Prostate gland (tissue), 2 donors: Measurements from ENCODE around the gene USP24. TPM values are rescaled to one million over a fixed set of nuclear protein-coding genes. Genes with fewer than 3 reads are reported as not detected.

ENCODE experiments used
- DNase-seq: peaks from one replicate; pipeline ENCODE4 v3.0.0-alpha.2; 2019; ENCODE audit warnings: low spot score
- H3K27ac ChIP-seq, 2 donors: fragments of 200-600 bp; sonication (generic); 2 replicates each; pipeline ENCODE4 v1.5.1; 2017 to 2019
- H3K27me3 ChIP-seq: fragments of 200-600 bp; sonication (generic); replicated peaks from 2 replicates; pipeline ENCODE4 v1.5.1; 2019; ENCODE audit not compliant: insufficient read depth
- H3K36me3 ChIP-seq, 2 donors: fragments of 200-600 bp; sonication (generic); 1 replicate in 1 of 2; 2 replicates in 1 of 2; pipeline versions ENCODE4 v1.5.1 to v1.8.1; 2017 to 2019
- H3K4me1 ChIP-seq: fragments of 200-600 bp; sonication (generic); replicated peaks from 2 replicates; pipeline ENCODE4 v1.5.1; 2019
- H3K4me3 ChIP-seq, 2 donors: fragments of 200-600 bp; sonication (generic); 2 replicates each; pipeline ENCODE4 v1.5.1; 2017 to 2019
- H3K9me3 ChIP-seq: fragments of 200-600 bp; sonication (generic); 2 replicates; pipeline ENCODE4 v1.5.1; 2017
- POLR2A ChIP-seq: fragments of 450-650 bp; IDR thresholded peaks from one replicate; pipeline ENCODE4 v1.6.1; 2016; ENCODE audit warnings: antibody characterized with exemption, mild to moderate bottlenecking
- POLR2AphosphoS5 ChIP-seq: sonication (generic); formaldehyde crosslinking; IDR thresholded peaks from one replicate; pipeline ENCODE4 v1.6.1; 2017; ENCODE audit warnings: antibody characterized with exemption
- WGBS: methylation state at CpG from one replicate; pipeline ENCODE4 v1.1.5; 2018; 5-methylcytosine and 5-hydroxymethylcytosine counted together
- intact Hi-C: fragments of 100-400 bp; cut with DNase I; formaldehyde crosslinking; loops from one replicate; pipeline ENCODE4 v1.14.2; 2022
- total RNA-seq, 2 donors: library from RNA; depleted of rRNA; stranded (reverse); fragments of >200 nt; gene quantifications; one replicate each; pipeline ENCODE4 v1.1.0, GENCODE V29; 2016
- TF ChIP-seq, protein P1 (sequence below), 4 experiments: fragments of 200-600 bp in 2 of 4; fragments of 450-650 bp in 2 of 4; sonication (generic) in 2 of 4; IDR thresholded peaks; 1 replicate in 3 of 4; 2 replicates in 1 of 4; pipeline ENCODE4 v1.5.1; 2016 to 2019; ENCODE audit warnings: antibody characterized with exemption in 4 of 4, mild to moderate bottlenecking in 2 of 4, moderate library complexity in 2 of 4

USP24 gene
- total RNA-seq, 2 donors from 2014 or later, result 29.7 to 44.6 TPM

DNA sequence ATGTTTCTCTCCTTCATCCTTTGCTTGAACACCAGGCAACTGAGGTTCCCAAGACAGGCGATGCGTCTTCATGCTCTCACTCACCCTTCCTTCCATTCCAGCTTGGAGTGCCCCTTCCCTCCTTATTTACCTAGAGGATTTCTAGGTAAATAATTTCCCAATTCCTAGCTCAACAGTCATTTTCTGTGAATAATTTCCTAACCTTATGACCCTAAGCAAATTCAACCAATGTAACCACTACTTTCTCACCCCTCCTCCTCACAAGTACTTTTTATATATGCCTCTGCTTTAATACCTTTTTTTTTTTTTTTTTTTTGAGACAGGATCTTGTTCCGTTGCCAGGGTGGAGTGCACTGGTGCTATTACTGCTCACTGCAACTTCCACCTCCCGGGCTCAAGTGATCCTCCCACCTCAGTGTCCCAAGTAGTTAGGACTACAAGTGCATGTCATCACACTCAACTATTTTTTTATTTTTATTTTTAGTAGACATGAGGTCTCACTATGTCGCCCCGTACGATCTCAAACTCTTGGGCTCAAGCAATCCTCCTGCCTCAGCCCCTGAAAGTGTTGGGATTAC is 86.7 kb downstream of the USP24 start:
- no peak overlapping the region for H3K27ac ChIP-seq
- DNase-seq, result no peak
- 99% methylated on average over 7 of the region's 7 CpGs for WGBS
- no peaks in the 10 kb centered on the region for H3K4me1 ChIP-seq
- no peaks in the 10 kb centered on the region for H3K27me3 ChIP-seq
- no peak for TF ChIP-seq POLR2AphosphoS5
- no peak for TF ChIP-seq POLR2A
- TF ChIP-seq, protein P1, sequence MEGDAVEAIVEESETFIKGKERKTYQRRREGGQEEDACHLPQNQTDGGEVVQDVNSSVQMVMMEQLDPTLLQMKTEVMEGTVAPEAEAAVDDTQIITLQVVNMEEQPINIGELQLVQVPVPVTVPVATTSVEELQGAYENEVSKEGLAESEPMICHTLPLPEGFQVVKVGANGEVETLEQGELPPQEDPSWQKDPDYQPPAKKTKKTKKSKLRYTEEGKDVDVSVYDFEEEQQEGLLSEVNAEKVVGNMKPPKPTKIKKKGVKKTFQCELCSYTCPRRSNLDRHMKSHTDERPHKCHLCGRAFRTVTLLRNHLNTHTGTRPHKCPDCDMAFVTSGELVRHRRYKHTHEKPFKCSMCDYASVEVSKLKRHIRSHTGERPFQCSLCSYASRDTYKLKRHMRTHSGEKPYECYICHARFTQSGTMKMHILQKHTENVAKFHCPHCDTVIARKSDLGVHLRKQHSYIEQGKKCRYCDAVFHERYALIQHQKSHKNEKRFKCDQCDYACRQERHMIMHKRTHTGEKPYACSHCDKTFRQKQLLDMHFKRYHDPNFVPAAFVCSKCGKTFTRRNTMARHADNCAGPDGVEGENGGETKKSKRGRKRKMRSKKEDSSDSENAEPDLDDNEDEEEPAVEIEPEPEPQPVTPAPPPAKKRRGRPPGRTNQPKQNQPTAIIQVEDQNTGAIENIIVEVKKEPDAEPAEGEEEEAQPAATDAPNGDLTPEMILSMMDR (IDR thresholded peaks at IDR 0.05), result no peak
- H3K9me3 ChIP-seq, result no peaks in the 10 kb centered on the region
- H3K4me3 ChIP-seq, result no peak overlapping the region
- no peaks in the 10 kb centered on the region for H3K36me3 ChIP-seq
- intact Hi-C loops, result no loop called here

DNA sequence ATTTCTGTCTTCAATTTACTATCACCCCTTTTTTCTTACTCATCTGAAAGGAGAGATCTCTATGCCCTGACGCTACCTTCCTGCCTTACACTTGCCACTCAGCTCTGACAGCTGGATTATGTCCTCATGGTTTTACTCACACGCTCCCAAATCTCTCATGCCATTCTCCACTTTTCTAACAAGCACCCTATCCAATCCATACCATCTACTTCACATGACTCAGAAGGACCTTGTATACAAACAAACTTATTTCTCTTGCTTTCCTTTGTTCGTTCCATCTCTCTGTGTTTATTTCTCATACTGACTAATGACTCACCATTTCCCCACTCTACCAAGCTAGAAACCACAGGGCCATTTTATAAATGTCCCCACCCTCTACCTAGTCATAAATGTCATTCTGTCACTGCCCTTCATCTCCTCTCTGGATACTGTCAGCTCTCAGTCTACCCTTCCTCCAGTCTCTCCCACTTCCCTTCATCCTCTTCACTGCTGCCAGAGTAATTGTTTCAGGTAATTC is 87.3 kb downstream of the USP24 start:
- H3K27ac ChIP-seq, result no peak overlapping the region
- DNase-seq, result no peak
- 96% methylated on average over 3 of the region's 3 CpGs for WGBS
- no peaks in the 10 kb centered on the region for H3K9me3 ChIP-seq
- intact Hi-C loops, result no loop called here
- H3K27me3 ChIP-seq, result no peaks in the 10 kb centered on the region
- no peak for TF ChIP-seq POLR2A
- TF ChIP-seq, protein P1 (IDR thresholded peaks at IDR 0.05), result no peak
- no peak for TF ChIP-seq POLR2AphosphoS5
- H3K4me3 ChIP-seq, result no peak overlapping the region
- H3K4me1 ChIP-seq, result no peaks in the 10 kb centered on the region
- no peaks in the 10 kb centered on the region for H3K36me3 ChIP-seq

DNA sequence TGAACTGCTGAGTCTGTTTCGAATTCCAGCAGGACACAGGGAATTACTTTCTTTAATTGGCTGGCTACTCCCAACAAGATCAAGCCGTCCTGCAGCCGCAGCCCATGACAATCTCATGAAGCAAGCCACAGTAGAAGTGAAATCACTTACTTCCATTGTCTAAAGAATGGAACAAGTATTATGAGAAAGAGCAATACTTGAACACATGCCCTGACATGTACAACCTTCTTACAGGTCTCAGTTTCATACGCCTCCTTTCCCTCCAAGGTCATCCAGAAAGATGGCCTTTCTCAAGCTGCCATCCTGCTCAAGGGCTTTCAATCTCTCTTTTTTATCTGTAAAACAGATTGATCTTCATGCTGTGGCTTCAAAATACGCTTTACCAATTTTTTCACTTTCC is 90.7 kb downstream of the USP24 start:
- intact Hi-C loops, result no loop called here
- Histone ChIP-seq H3K27ac (no peak overlapping the region), H3K4me3 (no peak overlapping the region), H3K27me3 (no peaks in the 10 kb centered on the region), H3K4me1 (no peaks in the 10 kb centered on the region), H3K9me3 (no peaks in the 10 kb centered on the region), H3K36me3 (peaks cover under 1 to 8% of the 10 kb centered on the region in 2 donors)
- DNase-seq, result no peak
- TF ChIP-seq POLR2A, result no peak
- TF ChIP-seq POLR2AphosphoS5, result no peak
- TF ChIP-seq, protein P1 (IDR thresholded peaks at IDR 0.05), result no peak
- WGBS, result 85% methylated on average over 5 of the region's 5 CpGs

DNA sequence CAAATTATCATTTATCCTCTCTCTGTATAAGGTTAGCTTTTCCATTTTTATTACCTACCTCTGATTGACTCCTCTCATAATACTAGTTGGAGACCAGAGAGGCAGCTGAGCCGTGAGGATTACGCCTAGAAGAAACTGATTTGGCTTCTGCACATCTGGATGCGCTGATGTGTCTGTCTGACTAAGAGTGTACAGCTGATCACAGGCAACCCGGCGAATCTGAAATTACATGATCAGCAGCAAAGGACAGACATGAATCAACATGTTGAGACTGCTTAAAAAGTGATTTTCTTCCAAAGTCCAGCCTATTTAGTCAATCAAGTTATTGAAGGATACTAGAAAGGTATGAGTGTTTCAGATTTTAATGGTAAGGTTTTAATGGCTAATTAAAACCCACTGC is 94.6 kb downstream of the USP24 start:
- intact Hi-C loops, result no loop called here

More for the DNA sequence above, 94.6 kb downstream of the USP24 start:
- no peak for DNase-seq
- TF ChIP-seq, protein P1 (IDR thresholded peaks at IDR 0.05), result no peak
- no peak for TF ChIP-seq POLR2AphosphoS5
- no peak for TF ChIP-seq POLR2A
- H3K9me3 ChIP-seq, result no peaks in the 10 kb centered on the region
- no peaks in the 10 kb centered on the region for H3K4me1 ChIP-seq
- H3K27me3 ChIP-seq, result no peaks in the 10 kb centered on the region
- H3K36me3 ChIP-seq, result peaks cover 3 to 8% of the 10 kb centered on the region in 2 donors
- H3K27ac ChIP-seq, result no peak overlapping the region
- no peak overlapping the region for H3K4me3 ChIP-seq
- WGBS, result 83% methylated on average over 5 of the region's 5 CpGs
